T-helper 2 cell treated with Interferon-gamma antibody and Interleukin-4, amounts not matched to agents 100 ng/mL and 5 ng/mL, for 36 hours (primary cell): ENCODE measurements around the gene FAXDC2. TPM values are rescaled to one million over a fixed set of nuclear protein-coding genes. Genes with fewer than 3 reads are reported as not detected.

Experiments used
- total RNA-seq: library from RNA; stranded (reverse); gene quantifications from 2 replicates; pipeline ENCODE4 v1.2.3, GENCODE V29; 2022

FAXDC2 gene
- total RNA-seq, 1 donor from 2014 or later: 0.14 TPM

Other genes with a start within 250 kb of the FAXDC2 start
- gene LARP1, start 95.2 kb downstream of the FAXDC2 start, total RNA-seq: 231 and 239 TPM in 2 replicates
- gene CNOT8, start 8.0 kb upstream of the FAXDC2 start, total RNA-seq: 70.4 and 75.7 TPM in 2 replicates
- gene GEMIN5, start 87.6 kb upstream of the FAXDC2 start, total RNA-seq: 19.4 and 20.4 TPM in 2 replicates
- 57.0 and 58.8 TPM in 2 replicates for gene MRPL22, start 90.5 kb upstream of the FAXDC2 start, total RNA-seq
- 0.07 TPM in 1 of 2 replicates, not detected in the other for gene KIF4B, start 163.2 kb upstream of the FAXDC2 start, total RNA-seq